H9 (cell line): Measurements from ENCODE around the gene ASPA. TPM values are rescaled to one million over a fixed set of nuclear protein-coding genes. Genes with fewer than 3 reads are reported as not detected.
"Not testable (repeated sequence)": the region's sequence is repeated elsewhere in the genome, so short reads cannot be mapped to it uniquely, and the experiment has no call there.

Experiments used
- DNase-seq: peaks from one replicate; pipeline ENCODE4 v3.0.0-alpha.2; 2017
- H2AFZ ChIP-seq: one replicate; pipeline ENCODE4 v1.6.1; 2013; ENCODE audit warnings: mild to moderate bottlenecking, low read length, control low read depth, moderate library complexity
- H2AK5ac ChIP-seq: 2 replicates; pipeline ENCODE4 v1.6.1; 2013; ENCODE audit warnings: low read length, control low read depth, mixed read lengths; ENCODE audit not compliant: insufficient read length
- H2BK120ac ChIP-seq: one replicate; pipeline ENCODE4 v1.6.1; 2013; ENCODE audit warnings: low read depth, mild to moderate bottlenecking, low read length, control low read depth, inconsistent platforms; ENCODE audit not compliant: poor library complexity, severe bottlenecking
- H2BK12ac ChIP-seq: 2 replicates; pipeline ENCODE4 v1.6.1; 2013; ENCODE audit warnings: low read length, control low read depth, mixed read lengths, low read depth; ENCODE audit not compliant: insufficient read length
- H2BK15ac ChIP-seq: 2 replicates; pipeline ENCODE4 v1.6.1; 2013; ENCODE audit warnings: low read depth, low read length, control low read depth
- H2BK20ac ChIP-seq: one replicate; pipeline ENCODE4 v1.6.1; 2013; ENCODE audit warnings: low read depth, mild to moderate bottlenecking, low read length, control low read depth, inconsistent platforms; ENCODE audit not compliant: poor library complexity, severe bottlenecking
- H2BK5ac ChIP-seq: 2 replicates; pipeline ENCODE4 v1.6.1; 2013; ENCODE audit warnings: low read length, control low read depth, mixed read lengths; ENCODE audit not compliant: insufficient read length
- H3K14ac ChIP-seq: 2 replicates; pipeline ENCODE4 v1.6.1; 2013; ENCODE audit warnings: low read length, control low read depth; ENCODE audit not compliant: insufficient read depth
- H3K18ac ChIP-seq: 2 replicates; pipeline ENCODE4 v1.6.1; 2013; ENCODE audit warnings: low read depth, mild to moderate bottlenecking, mixed read lengths, low read length, control low read depth; ENCODE audit not compliant: insufficient read length
- H3K23ac ChIP-seq: 2 replicates; pipeline ENCODE4 v1.6.1; 2013; ENCODE audit warnings: low read length, control low read depth, mixed read lengths, low read depth; ENCODE audit not compliant: insufficient read length
- H3K23me2 ChIP-seq: 2 replicates; pipeline ENCODE4 v1.6.1; 2013; ENCODE audit warnings: low read depth, mild to moderate bottlenecking, mixed read lengths, low read length, control low read depth; ENCODE audit not compliant: insufficient read length, poor library complexity, severe bottlenecking
- H3K27ac ChIP-seq: 2 replicates; pipeline ENCODE4 v1.5.1; 2013; ENCODE audit warnings: low read length, control low read depth, mixed read lengths, low read depth; ENCODE audit not compliant: insufficient read length
- H3K27me3 ChIP-seq: 2 replicates; pipeline ENCODE4 v1.6.1; 2013; ENCODE audit warnings: low read length, control low read depth, inconsistent platforms; ENCODE audit not compliant: insufficient read depth
- H3K4ac ChIP-seq: 2 replicates; pipeline ENCODE4 v1.6.1; 2013; ENCODE audit warnings: low read depth, mild to moderate bottlenecking, control low read depth, inconsistent platforms, low read length, moderate library complexity
- H3K4me1 ChIP-seq: 2 replicates; pipeline ENCODE4 v1.6.1; 2013; ENCODE audit warnings: low read length, control low read depth, inconsistent platforms; ENCODE audit not compliant: insufficient read depth
- H3K4me2 ChIP-seq: 2 replicates; pipeline ENCODE4 v1.6.1; 2013; ENCODE audit warnings: low read length, control low read depth, mixed read lengths; ENCODE audit not compliant: insufficient read length, insufficient read depth
- H3K56ac ChIP-seq: 2 replicates; pipeline ENCODE4 v1.6.1; 2013; ENCODE audit warnings: low read depth, mild to moderate bottlenecking, mixed read lengths, low read length, control low read depth; ENCODE audit not compliant: insufficient read length
- H3K79me1 ChIP-seq: 2 replicates; pipeline ENCODE4 v1.6.1; 2013; ENCODE audit warnings: low read depth, mild to moderate bottlenecking, moderate library complexity, low read length, control low read depth, inconsistent platforms; ENCODE audit not compliant: insufficient read depth, poor library complexity, severe bottlenecking
- H3K79me2 ChIP-seq: 2 replicates; pipeline ENCODE4 v1.6.1; 2013; ENCODE audit warnings: low read length, control low read depth, inconsistent platforms; ENCODE audit not compliant: insufficient read depth
- H3K9ac ChIP-seq: 2 replicates; pipeline ENCODE4 v1.6.1; 2013; ENCODE audit warnings: low read length, control low read depth, mixed read lengths; ENCODE audit not compliant: insufficient read length; ENCODE audit errors: extremely low read depth
- H3K9me3 ChIP-seq: one replicate; pipeline ENCODE4 v1.6.1; 2013; ENCODE audit warnings: low read depth, low read length, inconsistent platforms; ENCODE audit not compliant: control insufficient read depth
- H3T11ph ChIP-seq: one replicate; pipeline ENCODE4 v1.6.1; 2013; ENCODE audit warnings: mild to moderate bottlenecking, low read length, control low read depth, inconsistent platforms
- H4K20me1 ChIP-seq: one replicate; pipeline ENCODE4 v1.6.1; 2013; ENCODE audit not compliant: control insufficient read depth, insufficient read length, insufficient read depth
- H4K5ac ChIP-seq: 2 replicates; pipeline ENCODE4 v1.6.1; 2013; ENCODE audit warnings: low read depth, mild to moderate bottlenecking, mixed read lengths, low read length, control low read depth; ENCODE audit not compliant: insufficient read length
- H4K8ac ChIP-seq: replicated peaks from 2 replicates; pipeline ENCODE4 v1.6.1; 2013; ENCODE audit warnings: low read length, control low read depth, mixed read lengths, low read depth; ENCODE audit not compliant: insufficient read length
- H4K91ac ChIP-seq: 2 replicates; pipeline ENCODE4 v1.6.1; 2013; ENCODE audit warnings: low read depth, mild to moderate bottlenecking, moderate library complexity, mixed read lengths, low read length, control low read depth; ENCODE audit not compliant: insufficient read length
- H3K27ac Mint-ChIP-seq, 3 experiments: 2 replicates in 2 of 3; 3 replicates in 1 of 3; pipeline ENCODE4 v1.8.0; 2020 to 2021; ENCODE audit warnings: mixed read lengths in 3 of 3, mild to moderate bottlenecking in 1 of 3, moderate library complexity in 1 of 3
- H3K27me3 Mint-ChIP-seq: 2 replicates; pipeline ENCODE4 v1.8.0; 2021; ENCODE audit warnings: low read depth, mild to moderate bottlenecking, moderate library complexity, mixed read lengths
- H3K36me3 Mint-ChIP-seq, 3 experiments: 2 replicates in 2 of 3; 3 replicates in 1 of 3; pipeline ENCODE4 v1.8.0; 2020 to 2021; ENCODE audit warnings: low read depth in 3 of 3, mixed read lengths in 3 of 3; ENCODE audit not compliant: insufficient read depth in 1 of 3
- H3K4me1 Mint-ChIP-seq, 2 experiments: 2 replicates each; pipeline ENCODE4 v1.8.0; 2020; ENCODE audit warnings: mixed read lengths in 2 of 2
- H3K4me3 Mint-ChIP-seq, 2 experiments: 2 replicates in 1 of 2; 3 replicates in 1 of 2; pipeline ENCODE4 v1.8.0; 2020 to 2021; ENCODE audit warnings: mild to moderate bottlenecking in 2 of 2, mixed read lengths in 2 of 2, moderate library complexity in 1 of 2
- H3K9me3 Mint-ChIP-seq, 2 experiments: 2 replicates in 1 of 2; 3 replicates in 1 of 2; pipeline ENCODE4 v1.8.0; 2020; ENCODE audit warnings: mild to moderate bottlenecking in 2 of 2, mixed read lengths in 2 of 2, moderate library complexity in 1 of 2
- WGBS: extraction: QIAGEN DNeasy Blood & Tissue Kit; methylation state at CpG from one replicate; pipeline ENCODE4 v1.1.7; 2013; ENCODE audit warnings: missing lambda C conversion rate, low lambda C conversion rate, mixed read lengths; ENCODE audit not compliant: insufficient read length; ENCODE audit errors: extremely low coverage; 5-methylcytosine and 5-hydroxymethylcytosine counted together
- total RNA-seq: library from RNA; stranded (reverse); gene quantifications from 2 replicates; pipeline ENCODE4 v1.2.1, GENCODE V29; 2021
- TF ChIP-seq, protein P1 (sequence below): fragments of 200-600 bp; sonication (generic); conservative IDR thresholded peaks from 3 replicates; pipeline ENCODE4 v1.8.0; 2021; ENCODE audit warnings: antibody characterized with exemption, mild to moderate bottlenecking

Gene ASPA
- total RNA-seq, 1 experiment from 2014 or later = not detected

DNA sequence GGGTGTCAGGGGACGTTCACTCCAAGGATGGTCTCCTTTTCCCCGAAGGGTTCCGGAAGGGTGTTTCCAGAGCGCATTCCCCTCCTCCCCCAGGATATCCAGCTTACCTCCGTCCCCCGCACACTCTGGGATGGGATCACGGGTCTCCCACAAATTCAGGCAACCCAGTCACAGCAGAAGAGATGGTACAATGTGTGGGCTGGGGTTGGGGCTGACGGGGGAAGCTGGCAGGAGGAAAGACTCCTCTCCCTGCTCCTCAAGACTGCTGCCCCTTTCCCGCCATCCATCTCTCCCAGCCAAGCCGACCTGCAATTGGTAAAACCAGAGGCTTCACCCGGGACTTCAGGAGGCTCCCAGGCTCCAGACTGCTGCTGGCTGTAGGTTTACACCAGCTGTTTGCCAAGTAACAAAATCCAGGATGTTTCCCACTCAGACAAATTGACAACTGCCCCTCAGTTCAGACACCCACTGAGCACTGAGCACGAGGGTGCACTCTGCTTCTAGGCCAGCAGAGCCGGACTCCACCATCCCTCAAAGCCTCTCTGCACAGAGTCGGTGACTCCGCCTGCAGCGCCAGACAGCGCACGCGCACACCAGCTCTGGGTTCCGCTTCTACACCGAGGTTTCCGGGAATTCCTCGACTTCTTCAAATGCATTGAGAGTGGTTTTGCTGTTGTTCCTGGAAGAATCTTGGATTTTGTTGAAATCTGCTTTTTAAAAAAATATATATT, 37.7 kb downstream of the ASPA start:
- Histone ChIP-seq H2BK20ac (no peak overlapping the region), H4K20me1 (peaks cover 3% of the 10 kb centered on the region), H3K79me2 (no peaks in the 10 kb centered on the region), H3K56ac (no peak overlapping the region), H4K5ac (no peak overlapping the region), H2BK120ac (no peak overlapping the region), H3K27ac (no peak overlapping the region), H4K91ac (no peak overlapping the region), H3K27me3 (no peaks in the 10 kb centered on the region), H2AFZ (no peak overlapping the region), H3K18ac (no peak overlapping the region), H3K23me2 (no peaks in the 10 kb centered on the region), H3K79me1 (no peaks in the 10 kb centered on the region), H3K9ac (no peak overlapping the region), H2BK12ac (no peak overlapping the region), H3K23ac (no peak overlapping the region), H3K4me1 (peaks cover 4% of the 10 kb centered on the region; the same call in 1 of the 2 replicates), H3K14ac (0 out of 2 replicates have a peak overlapping the region, but pooled peaks have one; percentile 41), H3K4ac (no peak overlapping the region), H2BK15ac (no peak overlapping the region), H3K9me3 (no peaks in the 10 kb centered on the region), H3T11ph (no peak overlapping the region), H3K4me2 (no peak overlapping the region), H2BK5ac (no peak overlapping the region), H4K8ac (no peak overlapping the region), H2AK5ac (no peak overlapping the region)
- TF ChIP-seq, protein P1, sequence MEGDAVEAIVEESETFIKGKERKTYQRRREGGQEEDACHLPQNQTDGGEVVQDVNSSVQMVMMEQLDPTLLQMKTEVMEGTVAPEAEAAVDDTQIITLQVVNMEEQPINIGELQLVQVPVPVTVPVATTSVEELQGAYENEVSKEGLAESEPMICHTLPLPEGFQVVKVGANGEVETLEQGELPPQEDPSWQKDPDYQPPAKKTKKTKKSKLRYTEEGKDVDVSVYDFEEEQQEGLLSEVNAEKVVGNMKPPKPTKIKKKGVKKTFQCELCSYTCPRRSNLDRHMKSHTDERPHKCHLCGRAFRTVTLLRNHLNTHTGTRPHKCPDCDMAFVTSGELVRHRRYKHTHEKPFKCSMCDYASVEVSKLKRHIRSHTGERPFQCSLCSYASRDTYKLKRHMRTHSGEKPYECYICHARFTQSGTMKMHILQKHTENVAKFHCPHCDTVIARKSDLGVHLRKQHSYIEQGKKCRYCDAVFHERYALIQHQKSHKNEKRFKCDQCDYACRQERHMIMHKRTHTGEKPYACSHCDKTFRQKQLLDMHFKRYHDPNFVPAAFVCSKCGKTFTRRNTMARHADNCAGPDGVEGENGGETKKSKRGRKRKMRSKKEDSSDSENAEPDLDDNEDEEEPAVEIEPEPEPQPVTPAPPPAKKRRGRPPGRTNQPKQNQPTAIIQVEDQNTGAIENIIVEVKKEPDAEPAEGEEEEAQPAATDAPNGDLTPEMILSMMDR = no peak
- peak overlapping the region in 2 of 3 experiments; percentile 42 to 49; a peak in 2 of 7 replicates for H3K27ac Mint-ChIP-seq
- no peak overlapping the region; a peak in 1 of 5 replicates for H3K4me3 Mint-ChIP-seq
- H3K4me1 Mint-ChIP-seq = peaks cover 41 to 45% of the 10 kb centered on the region in 2 experiments
- H3K36me3 Mint-ChIP-seq = peaks cover 3 to 4% (median 3%) of the 10 kb centered on the region in 3 experiments; a peak in 5 of 7 replicates
- no peak for DNase-seq
- peaks cover 38% of the 10 kb centered on the region for H3K27me3 Mint-ChIP-seq
- peaks cover 3 to 8% of the 10 kb centered on the region in 2 experiments; a peak in 3 of 5 replicates for H3K9me3 Mint-ChIP-seq
- WGBS = no CpG with 5 or more reads among the region's 23 CpGs

DNA sequence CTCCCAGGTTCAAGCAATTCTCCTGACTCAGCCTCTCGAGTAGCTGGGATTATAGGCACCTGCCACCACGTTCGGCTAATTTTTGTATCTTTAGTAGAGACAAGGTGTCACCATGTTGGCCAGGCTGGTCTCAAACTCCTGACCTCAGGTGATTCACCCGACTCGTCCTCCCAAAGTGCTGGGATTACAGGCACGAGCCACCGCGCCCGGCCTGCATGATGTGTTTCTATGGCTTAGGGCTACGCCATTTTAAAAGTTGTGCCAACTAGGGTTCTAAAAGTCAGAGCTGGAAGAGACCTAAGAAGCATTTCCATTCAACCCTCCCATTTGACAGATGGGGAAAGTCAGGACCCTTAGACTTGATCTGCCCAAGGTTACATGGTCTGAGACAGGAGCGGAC, 38.4 kb downstream of the ASPA start:
- not testable (repeated sequence) for H3K4ac ChIP-seq, H3K18ac ChIP-seq, H3K9me3 ChIP-seq, H3K14ac ChIP-seq, H3K56ac ChIP-seq, DNase-seq, H2AFZ ChIP-seq, H3K9me3 Mint-ChIP-seq, H3K27ac Mint-ChIP-seq, H3K4me2 ChIP-seq, H4K8ac ChIP-seq, H4K5ac ChIP-seq, H3K23me2 ChIP-seq, H3T11ph ChIP-seq, H2BK20ac ChIP-seq, H2BK5ac ChIP-seq, H3K27me3 ChIP-seq, H3K79me2 ChIP-seq, H3K23ac ChIP-seq, H3K4me3 Mint-ChIP-seq, H2BK12ac ChIP-seq, H3K36me3 Mint-ChIP-seq, H3K27ac ChIP-seq, H3K9ac ChIP-seq, H4K20me1 ChIP-seq, H4K91ac ChIP-seq, H2AK5ac ChIP-seq, H3K79me1 ChIP-seq, H2BK15ac ChIP-seq, H2BK120ac ChIP-seq, H3K4me1 ChIP-seq
- Mint-ChIP-seq H3K27me3 (peaks cover 38% of the 10 kb centered on the region), H3K4me1 (peaks cover 41 to 45% of the 10 kb centered on the region in 2 experiments)
- no CpG with 5 or more reads among the region's 11 CpGs for WGBS
